Inflammatory macrophage treated with lipopolysaccharide for 1 hour (primary cell): ENCODE data around the gene AGR3.
A peak's percentile ranks its signal among the peaks of the same experiment; 100 is the strongest.

Experiments
- DNase-seq, 2 donors: peaks; one replicate each; pipeline ENCODE4 v3.0.0-alpha.2; 2020 to 2022

The AGR3 gene

DNA sequence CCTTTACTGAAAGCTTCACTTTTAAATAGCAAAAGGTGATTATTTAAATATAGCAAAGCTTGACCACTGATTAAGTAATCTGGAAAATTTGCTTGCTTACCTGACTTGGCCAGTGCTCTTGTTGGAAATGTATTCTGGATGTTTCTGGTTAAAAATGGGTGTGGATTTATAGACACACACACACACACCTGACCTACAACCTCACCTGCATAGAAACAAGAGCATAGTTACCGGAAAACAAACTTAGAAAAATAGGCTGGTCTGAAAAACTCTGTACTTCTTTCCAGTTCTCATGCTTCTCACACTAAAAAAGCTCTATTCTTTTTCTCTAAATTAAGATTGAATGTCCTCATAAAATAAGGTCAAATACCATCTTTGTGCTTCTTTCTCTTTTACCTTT is at the start of gene AGR3:
AGR3 (minus strand) TSS at position 140 of the 400 bp plus-strand sequence. CDS start 3,365 bp downstream, outside the sequence.
- DNase-seq, result no peak

DNA sequence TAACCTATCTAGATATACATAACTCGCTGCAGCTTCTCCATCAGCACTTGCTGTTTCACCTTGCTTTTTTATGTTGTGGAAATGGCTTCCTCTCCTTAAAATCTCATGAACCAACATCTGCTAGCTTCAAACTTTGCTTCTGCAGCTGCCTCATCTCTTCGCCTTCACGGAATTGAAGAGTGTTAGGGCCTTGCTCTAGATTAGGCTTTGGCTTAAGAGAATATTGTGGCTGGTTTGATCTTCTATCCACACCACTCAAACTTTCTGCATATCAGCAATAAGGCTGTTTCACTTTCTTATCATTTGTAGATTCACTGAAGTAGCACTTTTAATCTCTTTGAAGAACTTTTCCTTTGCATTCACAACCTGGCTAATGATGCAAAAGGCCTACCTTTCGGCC is 49.2 kb upstream of the AGR3 start:
- DNase-seq, result no peak

DNA sequence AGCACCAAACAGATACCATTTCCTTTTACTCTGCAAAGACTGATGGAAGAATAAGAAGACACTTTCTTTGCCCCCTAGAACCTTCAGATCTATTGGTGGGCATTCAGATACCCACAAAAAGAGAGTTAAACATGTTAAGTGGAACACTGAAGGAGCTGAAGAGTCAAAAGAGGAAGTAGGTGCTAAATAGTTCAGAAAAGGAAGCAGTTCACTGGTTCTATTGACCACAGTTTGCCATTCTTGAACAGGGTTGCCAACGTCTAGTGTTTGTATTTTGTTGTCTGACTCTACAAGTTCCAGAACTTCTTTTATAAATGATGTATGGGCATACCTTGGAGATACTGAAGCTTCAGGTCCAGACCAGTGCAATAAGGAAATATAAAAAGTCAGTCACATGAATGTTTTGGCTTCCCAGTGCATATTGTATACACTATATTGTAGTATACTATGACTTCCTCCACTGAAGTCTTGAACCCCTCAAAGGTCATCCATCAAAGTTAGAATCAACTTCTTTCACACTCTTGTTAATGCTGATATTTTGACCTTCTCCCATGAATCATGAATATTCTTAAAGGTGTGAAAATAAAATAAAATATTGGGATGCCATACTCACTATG is 47.5 kb upstream of the AGR3 start:
- DNase-seq, result peak; percentile 44 to 47

DNA sequence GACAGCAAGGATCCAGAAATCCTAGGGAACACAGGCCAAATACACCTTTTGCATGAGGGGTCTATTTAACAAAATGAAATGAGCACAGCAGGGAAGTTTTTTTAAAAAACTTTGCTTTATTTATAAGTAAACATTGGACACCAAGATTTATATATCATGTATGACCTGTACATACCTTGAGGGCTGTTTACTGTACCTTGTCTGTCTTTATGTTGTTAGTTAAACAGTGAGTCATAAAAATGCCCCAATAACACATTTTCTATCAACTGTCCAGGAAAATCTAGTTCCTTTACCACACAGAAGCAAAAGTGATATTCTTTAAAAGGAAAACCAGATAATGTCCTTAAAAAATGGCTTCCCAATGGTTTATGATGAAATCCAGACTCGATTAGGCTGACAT is 45.1 kb upstream of the AGR3 start:
- DNase-seq, result no peak

DNA sequence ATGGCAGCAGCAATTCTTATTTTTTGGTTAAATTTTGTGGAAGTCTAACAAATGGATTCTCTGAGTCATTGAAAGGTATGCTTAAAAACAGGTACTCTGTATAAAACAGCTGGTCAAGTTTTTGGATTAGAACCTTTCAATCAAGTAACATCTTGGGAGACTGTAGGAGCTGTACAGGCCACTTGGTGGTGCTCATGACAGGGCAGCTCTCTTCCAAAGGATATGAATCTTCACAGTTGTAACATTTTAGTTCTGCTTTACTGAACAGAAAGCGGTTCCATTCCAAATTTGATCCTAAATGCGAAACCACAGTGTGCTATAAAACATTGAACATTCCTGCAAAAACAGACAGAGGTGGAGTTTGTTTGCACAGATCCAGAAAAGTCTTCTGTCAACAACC is 44.5 kb upstream of the AGR3 start:
- peak; percentile 58 to 70 for DNase-seq

DNA sequence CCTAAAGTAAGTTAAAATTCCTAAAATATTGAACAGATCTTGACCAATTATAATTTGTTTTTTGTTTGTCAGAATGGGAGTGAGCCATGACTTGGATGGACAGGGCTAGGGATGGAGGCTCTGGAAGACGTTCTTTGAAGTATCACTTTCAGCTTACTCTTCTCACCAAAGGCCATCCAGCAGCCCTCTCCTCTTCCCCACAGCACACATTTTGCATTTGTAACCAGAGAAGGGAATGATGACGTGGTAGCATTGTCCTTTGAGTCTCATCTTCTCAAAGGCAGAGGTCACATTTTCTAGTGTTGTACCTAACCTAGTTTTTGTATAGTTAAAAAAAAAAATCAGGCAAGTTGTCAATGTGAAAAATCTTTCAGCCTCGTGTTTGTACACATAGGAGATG is 43.8 kb upstream of the AGR3 start:
- no peak for DNase-seq

DNA sequence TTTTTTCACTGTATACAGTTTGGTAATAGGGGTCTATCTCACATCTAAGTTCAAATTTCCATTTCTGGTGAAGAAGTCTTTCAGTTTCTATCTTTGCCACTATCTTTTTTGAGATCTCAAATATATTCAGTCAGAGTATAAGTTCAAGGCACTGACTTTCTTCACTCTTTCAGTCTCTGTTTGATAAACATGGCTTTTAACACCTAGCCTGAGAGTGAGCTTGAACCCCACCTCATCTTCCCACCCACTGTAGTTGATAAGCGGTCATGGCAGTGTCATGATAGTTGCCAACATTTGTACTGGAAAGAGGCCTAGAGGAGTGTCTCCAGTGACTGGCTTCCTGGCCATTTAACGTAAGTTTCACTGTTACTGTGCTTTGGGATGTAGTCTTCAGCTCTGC is 41.2 kb upstream of the AGR3 start:
- DNase-seq, result no peak

DNA sequence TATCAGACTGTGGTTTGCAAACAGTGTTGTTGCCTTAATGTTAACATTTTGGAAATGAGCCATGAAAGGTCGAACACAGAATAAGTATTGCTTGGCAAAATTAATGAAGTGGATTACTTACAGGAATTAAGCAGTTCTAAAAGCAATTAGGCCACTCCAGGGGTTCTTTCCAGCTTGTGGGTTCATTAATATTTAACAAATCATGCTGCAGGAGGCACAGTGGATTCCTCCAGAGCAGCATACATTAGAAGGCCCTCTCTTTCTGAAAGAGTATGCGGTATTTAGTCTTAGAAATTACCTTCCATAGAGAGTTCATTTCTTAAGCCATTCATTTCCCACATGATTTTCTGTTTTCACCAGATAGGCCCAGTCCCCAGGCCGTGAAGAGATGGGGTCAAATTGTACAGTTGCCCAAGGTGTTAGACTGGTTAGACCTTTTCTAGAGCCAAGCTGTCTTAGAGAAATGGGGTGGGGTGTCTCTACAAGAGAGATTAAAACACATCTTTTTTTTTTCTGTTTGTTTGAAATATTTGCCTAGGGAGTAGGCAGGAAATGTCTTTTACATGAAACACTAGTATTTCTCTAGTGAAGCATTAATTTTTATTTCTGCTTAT is 40.0 kb upstream of the AGR3 start:
- no peak for DNase-seq

DNA sequence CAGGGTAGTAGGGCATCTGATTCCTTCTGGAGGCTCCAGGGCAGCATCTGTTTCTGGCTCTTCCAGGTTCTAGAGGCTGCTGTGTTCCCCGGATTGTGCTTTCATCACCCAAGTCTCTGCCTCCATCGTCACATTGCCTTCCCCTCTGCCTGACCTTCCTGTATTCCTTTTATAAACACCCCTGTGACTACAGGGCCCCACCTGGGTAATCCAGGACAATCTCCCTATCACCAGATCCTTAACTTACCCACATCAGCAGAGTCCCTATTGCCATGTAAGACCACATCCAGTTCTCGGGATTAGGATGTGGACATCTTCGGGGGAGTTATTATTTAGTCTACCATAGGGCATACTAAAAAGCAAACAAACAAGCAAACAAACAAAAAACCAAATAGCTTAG is 39.4 kb upstream of the AGR3 start:
- no peak for DNase-seq

DNA sequence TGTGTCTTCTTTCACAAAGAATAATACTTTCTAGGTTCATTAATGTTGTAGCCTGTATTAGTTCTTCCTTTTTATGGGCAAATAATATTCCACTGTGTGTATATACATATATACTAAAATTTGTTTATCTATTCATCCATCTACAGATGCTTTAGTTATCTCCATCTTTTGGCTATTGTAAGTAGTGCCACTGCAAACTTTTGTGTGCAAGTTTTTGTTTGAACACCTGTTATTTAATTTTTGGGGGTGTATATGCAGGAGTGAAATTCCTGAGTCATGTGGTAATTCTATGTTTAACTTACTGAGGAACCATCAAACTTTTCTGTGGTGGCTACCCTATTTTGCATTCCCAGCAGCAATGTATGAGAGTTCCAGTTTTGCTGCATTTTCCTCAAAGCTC is 37.7 kb upstream of the AGR3 start:
- no peak for DNase-seq

DNA sequence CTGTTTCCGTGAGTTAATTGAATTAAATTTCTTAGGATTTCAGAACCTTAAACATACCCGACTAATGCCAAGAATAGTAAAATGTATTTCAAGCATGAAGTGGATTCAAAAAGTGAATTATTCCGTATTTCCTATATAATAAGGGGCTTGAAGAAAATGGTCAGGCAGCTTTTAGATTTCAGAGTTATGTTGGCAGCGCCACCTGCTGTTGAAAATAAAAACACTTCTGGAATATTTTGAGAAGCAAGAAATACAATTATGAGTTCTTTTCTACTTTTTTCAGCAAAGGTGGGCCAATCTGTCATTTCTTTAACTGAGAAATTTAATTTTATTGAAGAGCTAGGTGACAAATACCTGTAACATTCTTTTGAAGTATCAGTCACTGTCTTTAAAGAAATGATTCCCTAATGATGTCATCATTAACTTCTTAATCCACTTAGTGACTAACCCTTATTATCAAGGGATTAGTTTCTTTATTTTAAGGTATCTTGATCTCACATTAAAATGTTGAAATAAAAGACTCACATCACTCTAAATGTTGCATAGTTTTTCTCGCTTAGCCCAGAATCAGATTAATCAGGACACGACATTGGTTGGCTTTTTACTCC is 36.6 kb upstream of the AGR3 start:
- DNase-seq, result peak in 1 of 2 donors; percentile 84

DNA sequence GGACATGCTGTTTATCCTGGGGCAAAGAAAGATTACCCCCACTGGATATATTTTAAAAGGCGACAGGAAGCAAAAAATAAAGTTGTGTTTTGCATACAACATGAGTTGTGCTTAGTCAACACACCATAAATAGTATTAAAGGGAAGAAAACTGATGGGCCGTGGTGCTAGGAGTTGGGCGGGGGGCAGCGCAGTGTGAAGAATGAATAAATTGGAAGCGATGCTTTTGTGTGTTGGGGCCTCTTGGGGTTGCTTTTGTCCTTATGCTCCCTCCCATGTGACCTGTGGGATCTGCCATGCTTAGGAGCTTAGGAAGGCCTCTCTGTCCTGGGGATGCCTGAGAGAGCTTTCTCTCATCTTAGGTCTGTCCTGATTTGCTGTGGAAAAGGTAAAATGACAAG is 35.0 kb upstream of the AGR3 start:
- no peak for DNase-seq

DNA sequence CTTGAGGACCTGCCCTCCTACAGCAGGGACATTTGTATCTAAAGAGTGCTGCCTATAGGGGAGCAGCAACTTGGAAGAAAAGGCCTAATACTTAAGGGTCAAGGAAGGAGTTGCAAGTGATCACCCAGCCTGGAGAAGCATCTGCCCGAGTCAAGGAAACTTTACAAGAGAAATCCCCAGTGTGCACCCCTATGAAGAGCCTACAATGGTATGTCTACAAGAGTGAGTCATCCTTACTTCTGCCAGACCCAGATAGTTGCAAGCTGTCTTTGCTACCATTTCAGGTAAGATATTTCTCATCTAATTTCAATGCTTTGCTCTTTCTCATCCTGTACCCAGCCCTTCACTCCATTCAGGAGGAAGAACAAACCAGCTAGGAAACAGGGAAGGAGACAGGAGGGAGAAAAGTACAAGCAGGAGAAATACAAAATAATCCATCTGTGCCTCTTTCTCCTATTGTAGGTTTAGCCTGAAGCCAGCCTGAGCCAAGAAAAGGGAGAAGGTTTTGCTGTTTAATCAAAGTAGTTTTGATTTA is 34.4 kb upstream of the AGR3 start:
- DNase-seq, result no peak

DNA sequence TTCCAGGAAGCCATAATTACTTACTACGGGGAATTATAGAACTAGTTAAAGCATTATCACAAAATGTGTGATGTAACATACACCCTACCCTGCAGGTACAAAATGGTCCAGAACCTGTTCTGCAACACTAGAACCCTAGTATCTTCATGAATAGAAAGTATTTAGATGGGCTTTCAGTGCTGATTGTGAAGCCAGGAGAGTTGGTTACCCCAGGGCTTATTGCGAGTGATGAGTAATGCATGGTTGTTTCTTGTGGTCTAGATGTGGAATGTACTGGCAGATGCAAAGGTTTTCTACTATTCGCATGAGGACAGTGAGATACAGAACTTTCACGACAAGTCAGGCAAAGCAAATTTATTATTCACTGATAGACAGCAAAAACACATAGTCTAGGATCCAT is 33.6 kb upstream of the AGR3 start:
- DNase-seq, result no peak

DNA sequence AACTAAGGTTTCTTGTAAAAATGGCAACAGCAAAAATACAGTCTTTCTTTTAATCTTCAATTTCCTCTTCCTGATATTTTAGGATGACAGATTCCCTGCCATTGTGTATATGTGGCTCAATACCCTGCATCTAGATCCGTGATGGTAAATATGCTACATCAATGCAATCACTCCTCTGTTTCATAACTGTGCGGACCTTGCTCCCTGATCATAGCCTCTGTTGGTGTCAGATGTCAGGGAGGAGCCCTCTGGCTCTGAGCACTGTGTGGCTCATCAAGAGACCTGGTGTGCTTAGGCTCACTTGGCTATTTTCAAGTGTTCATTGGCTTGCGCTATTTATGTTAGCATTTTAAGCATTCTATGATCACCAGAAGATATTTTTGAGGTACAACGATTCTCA is 33.0 kb upstream of the AGR3 start:
- DNase-seq, result no peak

DNA sequence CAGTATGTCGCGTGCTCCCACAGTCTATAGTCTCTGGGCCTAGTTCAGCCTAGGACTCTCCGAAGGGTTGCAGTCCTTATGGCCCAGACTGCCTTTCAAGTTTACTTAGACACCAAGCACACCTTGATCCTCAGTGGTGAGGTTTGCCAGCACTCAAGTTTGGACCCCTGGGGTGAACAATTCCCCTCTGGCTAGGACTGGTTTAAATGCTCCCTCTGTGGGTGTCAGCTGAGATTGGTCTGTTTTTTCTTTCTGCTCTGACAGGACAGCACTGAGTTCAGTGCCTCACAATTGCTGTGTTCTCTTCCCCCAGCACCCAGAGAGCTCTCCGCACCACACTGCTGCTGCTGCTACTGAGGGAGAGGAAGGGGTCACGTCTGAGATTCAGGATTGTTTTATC is 31.9 kb upstream of the AGR3 start:
- no peak for DNase-seq

DNA sequence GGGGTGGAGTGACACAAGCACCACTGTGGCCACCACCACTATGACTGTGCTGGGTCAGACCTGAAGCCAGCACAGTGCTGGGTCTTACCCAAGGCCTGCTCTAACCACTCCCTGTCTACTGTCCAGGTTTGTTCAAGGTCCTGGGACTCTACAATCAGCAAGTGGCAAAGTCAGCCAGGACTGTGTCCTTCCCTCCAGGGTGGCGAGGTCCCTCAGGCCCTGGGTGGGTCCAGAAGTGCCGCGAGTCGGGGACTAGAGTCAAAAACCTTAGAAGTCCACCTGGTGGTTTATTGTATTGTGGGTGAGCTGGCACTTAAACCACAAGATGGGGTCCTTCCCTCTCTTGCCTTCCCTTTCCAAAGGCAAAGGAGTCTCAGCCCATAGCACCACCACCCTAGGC is 30.8 kb upstream of the AGR3 start:
- DNase-seq, result no peak

DNA sequence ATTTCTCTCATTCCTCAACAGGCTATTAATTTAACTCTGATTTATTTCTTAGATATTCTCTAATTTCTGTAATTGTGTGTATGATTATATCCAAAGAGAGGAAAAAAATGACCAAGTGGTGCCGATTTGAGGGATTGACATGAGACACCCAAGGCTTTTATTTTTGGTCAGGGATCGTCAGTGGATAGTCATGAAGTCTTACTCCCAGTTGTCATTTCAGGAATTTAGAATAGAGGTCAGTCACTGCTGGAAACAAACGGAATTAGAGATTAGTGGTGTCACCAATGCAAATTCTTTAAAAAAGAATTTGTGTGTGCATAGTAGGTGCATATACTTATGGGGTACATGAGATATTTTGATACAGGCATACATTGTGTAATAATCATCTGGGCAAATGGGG is 26.8 kb upstream of the AGR3 start:
- DNase-seq, result no peak

DNA sequence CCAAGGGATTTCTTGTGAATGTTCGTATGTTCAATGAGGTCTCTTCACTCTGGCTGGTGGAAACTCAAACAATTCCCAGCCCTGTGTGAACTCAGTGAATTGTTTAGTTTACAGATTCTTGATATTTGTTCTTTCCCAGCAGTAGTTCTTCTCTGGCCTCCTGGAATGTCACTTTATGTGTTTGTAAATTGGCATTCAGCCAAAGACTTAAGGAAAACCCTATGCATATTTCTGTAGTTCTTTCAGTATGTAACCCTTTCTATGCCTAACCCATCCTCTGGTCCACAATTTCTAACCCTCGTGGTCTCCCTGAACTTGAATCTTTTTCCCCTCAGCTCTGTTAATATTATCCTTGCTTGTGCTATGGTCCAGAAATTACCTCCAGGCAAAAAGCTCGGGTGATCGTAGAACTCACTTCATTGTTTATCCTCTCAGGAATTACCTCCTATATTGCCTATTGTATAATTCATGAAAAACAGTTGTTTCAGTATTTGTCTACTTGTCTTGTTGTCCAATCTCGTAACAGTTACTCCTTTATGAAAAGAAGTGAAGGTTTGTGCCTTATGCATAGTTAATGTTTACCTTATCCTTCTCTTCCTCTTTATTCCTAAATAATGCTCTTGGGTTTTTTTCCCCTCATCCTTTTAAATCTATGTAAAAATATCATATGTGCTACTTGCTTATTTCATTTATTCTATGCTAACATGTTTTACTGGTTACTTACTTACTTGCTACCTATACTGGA is 23.7 kb upstream of the AGR3 start:
- DNase-seq, result no peak

DNA sequence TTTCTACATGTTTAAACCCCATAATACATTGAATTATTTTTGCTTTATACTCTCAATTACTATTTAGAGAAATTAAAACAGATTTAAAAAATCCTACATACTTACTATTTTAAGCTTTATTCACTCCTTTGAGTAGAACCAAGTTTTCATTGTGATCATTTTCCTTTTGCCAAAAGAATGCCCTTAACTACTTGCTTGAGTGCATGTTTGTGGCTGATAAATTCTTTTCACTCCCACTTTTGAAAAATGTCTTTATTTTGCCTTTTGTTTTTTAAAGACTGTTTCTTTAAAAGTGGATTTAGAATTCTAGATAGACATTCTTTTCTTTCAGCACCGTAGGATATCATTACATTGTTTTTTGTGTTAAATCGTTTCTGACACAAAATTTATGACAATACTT is 22.3 kb upstream of the AGR3 start:
- no peak for DNase-seq

DNA sequence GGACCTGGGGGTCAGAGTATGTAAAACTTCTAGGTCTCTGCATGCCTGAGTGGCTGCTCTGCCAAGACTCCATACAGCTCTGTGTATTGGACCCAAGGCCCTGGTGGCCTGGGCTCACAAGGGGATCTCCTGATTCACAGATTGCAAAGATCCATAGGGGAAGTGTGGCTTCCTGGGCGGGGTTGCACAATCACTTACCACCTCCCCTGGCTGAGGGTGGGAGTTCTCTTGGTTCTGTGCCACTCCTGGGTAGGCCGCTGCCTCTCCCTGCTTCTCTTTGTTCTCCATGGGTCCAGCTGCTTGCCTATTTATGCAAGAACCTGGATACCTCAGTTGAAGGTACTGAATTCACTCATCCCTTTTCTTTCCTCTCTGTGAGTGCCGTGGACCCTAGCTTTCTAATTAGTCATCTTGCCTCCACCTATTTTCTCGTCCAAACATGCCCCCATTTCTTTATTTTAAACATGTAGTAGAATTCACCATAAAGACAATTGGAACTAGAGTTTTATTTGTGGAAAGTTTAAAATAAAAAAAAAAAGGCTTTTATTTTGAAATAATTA is 18.5 kb upstream of the AGR3 start:
- peak; percentile 12 to 38 for DNase-seq

DNA sequence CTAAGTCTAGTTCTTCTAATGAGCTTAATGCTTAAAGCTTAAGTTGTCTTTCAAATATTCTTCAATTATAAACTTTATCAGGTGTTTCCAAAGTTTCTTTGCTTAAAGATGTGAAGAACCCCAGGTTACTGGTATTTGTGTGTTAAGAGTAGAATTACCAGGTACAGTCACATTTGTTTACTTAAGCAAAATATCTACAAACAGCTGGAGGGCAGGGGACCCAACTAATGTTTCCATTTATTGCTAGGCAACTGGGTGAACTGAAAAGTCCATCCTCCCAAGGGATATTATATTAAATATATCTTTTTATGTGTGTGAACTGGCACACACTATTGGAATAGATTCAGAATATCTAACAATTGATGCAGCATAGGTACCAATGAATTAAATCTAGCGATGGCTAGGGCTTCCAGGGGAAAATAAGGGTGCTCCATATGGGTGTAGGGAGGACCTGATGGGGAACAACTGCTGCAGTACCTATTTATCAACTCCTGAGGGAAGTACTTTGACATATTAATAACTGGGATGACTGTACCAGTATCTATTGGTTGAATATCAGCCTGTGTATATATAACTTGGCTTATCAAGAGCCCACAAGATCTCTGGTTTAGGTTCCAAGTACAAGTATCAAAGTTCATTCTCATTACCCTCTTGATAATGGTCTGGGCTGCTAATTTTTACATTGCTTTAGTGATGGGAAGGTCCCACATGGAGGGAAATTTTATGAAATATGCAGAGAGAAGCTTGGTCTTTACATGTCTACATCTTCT is 10.3 kb upstream of the AGR3 start:
- no peak for DNase-seq

DNA sequence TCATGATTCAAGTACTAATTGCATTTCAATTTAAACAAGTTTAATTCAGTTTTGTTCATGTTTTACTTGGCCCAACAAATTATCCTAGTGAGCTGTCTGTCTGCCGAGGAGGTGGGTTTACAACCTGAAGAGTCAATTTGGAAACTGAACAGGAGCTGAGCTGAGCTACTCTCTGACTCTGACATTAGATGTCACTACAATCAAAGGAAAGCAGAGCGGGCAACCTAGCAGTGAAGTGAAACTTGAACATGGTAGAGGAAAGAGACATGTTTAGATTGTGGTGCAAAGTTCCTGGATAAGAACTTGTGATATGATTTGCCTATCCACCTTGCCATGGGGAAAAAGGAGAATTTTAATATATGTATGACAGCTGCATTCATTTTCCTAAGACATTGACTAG is 9.6 kb upstream of the AGR3 start:
- DNase-seq, result peak; percentile 10 to 29
